Fibroblast of mammary gland (primary cell): Measurements from ENCODE around the gene PCED1A.
A peak's percentile ranks its signal among the peaks of the same experiment; 100 is the strongest.

Experiments
- DNase-seq: peaks from one replicate; pipeline ENCODE4 v3.0.0-alpha.2; 2010; ENCODE audit warnings: low read depth
- H3K4me3 ChIP-seq: 2 replicates; pipeline ENCODE4 v1.5.1; 2011; ENCODE audit warnings: low read depth, mild to moderate bottlenecking, low read length, moderate library complexity; ENCODE audit not compliant: control insufficient read depth
- TF ChIP-seq, protein P1 (sequence below): conservative IDR thresholded peaks from 2 replicates; pipeline ENCODE4 v1.5.1; 2011; ENCODE audit warnings: low read depth, low read length, inconsistent platforms; ENCODE audit not compliant: control insufficient read depth, insufficient read depth

PCED1A gene

GRCh38 chr20:2849529-2849928 is 9.1 kb upstream of the PCED1A start:
- no peak for DNase-seq
- H3K4me3 ChIP-seq, result no peak overlapping the region
- TF ChIP-seq, protein P1, sequence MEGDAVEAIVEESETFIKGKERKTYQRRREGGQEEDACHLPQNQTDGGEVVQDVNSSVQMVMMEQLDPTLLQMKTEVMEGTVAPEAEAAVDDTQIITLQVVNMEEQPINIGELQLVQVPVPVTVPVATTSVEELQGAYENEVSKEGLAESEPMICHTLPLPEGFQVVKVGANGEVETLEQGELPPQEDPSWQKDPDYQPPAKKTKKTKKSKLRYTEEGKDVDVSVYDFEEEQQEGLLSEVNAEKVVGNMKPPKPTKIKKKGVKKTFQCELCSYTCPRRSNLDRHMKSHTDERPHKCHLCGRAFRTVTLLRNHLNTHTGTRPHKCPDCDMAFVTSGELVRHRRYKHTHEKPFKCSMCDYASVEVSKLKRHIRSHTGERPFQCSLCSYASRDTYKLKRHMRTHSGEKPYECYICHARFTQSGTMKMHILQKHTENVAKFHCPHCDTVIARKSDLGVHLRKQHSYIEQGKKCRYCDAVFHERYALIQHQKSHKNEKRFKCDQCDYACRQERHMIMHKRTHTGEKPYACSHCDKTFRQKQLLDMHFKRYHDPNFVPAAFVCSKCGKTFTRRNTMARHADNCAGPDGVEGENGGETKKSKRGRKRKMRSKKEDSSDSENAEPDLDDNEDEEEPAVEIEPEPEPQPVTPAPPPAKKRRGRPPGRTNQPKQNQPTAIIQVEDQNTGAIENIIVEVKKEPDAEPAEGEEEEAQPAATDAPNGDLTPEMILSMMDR, result no peak

DNA sequence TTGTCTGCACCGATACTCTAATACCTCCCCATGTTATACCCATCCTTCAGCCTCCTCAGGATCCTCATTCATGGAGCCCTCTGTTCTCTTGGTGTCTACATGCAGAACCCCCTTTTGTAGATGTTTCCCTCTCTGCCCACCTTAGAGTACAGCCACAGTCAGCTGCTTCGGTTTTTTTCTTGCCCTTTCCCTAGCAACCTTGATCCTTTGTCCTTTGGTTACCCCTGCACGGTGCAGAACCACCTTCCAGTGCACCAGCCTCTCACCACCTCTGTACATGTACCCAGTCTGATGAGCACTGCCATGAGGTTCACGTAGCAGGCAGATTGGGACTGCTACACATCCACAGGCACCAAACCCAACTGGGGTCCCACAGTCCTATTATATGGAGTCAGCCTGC is 7.3 kb upstream of the PCED1A start:
- H3K4me3 ChIP-seq, result no peak overlapping the region
- DNase-seq, result no peak
- TF ChIP-seq, protein P1, result no peak

- TF ChIP-seq, protein P1, result no peak
- no peak overlapping the region for H3K4me3 ChIP-seq
- DNase-seq, result no peak
These were observed 6.2 kb upstream of the PCED1A start for GRCh38 chr20:2846698-2847097.

DNA sequence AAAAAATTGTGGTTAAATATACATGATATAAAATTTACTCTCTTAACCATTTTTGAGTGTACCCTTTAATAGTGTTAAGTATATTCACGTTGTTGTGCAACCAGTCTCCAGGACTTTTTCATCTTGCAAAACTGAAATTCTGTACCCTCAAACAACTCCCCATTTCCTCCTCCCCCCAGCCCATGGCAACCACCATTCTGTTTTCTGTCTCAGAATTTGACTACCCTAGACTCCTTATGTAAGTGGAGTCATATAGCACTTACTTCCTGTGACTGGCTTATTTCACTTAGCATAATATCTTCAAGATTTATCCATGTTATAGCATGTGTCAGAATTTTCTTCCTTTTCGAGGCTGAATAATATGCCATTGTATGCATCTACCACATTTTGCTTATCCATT is 5.2 kb upstream of the PCED1A start:
- H3K4me3 ChIP-seq, result no peak overlapping the region
- TF ChIP-seq, protein P1, result no peak
- no peak for DNase-seq

GRCh38 chr20:2840967-2841531 is 594 bp upstream of the PCED1A start:
- peak; percentile 66 for DNase-seq
- TF ChIP-seq, protein P1, result no peak
- peak overlapping the region; percentile 85 for H3K4me3 ChIP-seq

- no peak overlapping the region for H3K4me3 ChIP-seq
- DNase-seq, result no peak
- TF ChIP-seq, protein P1, result no peak
These were observed 720 bp downstream of the PCED1A start for GRCh38 chr20:2839732-2840137.
